Duodenal mucosa (tissue), 2 donors: ENCODE data around the gene INTS14.
A peak's percentile ranks its signal among the peaks of the same experiment; 100 is the strongest.

Source experiments
- H3K27ac ChIP-seq: one replicate; pipeline ENCODE4 v1.7.0; 2013; ENCODE audit warnings: low read depth, low read length
- H3K27me3 ChIP-seq, 2 donors: one replicate each; pipeline ENCODE4 v1.7.0; 2013; ENCODE audit warnings: low read length in 2 of 2, control low read depth in 1 of 2; ENCODE audit not compliant: insufficient read depth in 2 of 2, control insufficient read depth in 1 of 2
- H3K36me3 ChIP-seq, 2 donors: one replicate each; pipeline ENCODE4 v1.7.0; 2013; ENCODE audit warnings: low read length in 2 of 2, control low read depth in 1 of 2; ENCODE audit not compliant: insufficient read depth in 2 of 2, control insufficient read depth in 1 of 2
- H3K4me1 ChIP-seq, 2 donors: one replicate each; pipeline ENCODE4 v1.7.0; 2013; ENCODE audit warnings: low read length in 2 of 2, control low read depth in 1 of 2; ENCODE audit not compliant: insufficient read depth in 2 of 2, control insufficient read depth in 1 of 2
- H3K4me3 ChIP-seq, 2 donors: one replicate each; pipeline ENCODE4 v1.7.0; 2013; ENCODE audit warnings: low read length in 2 of 2, low read depth in 1 of 2
- H3K9ac ChIP-seq, 2 donors: one replicate each; pipeline ENCODE4 v1.7.0; 2013; ENCODE audit warnings: low read length in 2 of 2, low read depth in 1 of 2
- H3K9me3 ChIP-seq, 2 donors: one replicate each; pipeline ENCODE4 v1.7.0; 2013; ENCODE audit warnings: low read length in 2 of 2, control low read depth in 1 of 2; ENCODE audit not compliant: control insufficient read depth in 1 of 2

The INTS14 gene

DNA sequence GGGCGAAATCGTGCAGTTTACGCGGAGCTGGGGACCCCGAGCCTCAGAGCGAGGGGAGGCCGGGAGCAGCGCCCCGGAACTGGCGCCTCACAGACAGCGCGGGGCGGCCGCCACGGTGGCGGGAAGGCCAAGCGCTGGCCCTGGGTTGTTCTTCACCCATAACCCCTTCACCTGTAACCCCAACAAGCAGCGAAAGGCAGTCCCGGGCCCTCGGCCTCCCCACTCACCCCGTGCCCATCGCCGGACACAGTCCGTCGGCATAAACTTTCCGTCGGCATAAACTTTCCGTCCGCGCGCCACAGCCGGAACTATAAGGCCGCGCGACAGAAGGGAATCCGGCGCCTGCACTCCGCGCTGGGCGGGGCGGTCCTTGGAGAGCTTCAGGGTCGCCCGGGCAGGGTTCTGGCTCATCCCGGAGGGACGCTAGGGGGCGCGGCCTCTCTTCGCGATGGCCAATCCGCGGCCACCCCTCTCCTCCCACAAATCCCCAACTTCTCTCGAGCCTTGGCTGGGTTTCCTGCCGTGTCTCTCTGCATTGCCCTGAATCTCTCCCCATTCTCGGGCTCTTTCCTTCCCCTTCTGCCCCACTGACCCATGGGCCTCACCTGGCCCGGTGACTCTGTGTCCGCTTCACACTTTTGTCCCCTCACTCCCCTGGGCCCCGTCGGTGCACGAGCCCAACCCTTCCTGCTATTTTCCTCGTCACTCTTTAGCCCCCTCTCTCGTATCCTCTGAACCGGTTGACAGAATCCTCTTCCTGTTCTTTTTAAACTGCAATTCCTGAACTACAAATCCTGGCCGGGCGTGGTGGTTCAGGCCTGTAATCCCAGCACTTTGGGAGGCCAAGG lies at the start of gene INTS14:
Gene INTS14 (minus strand): TSS at position 261 of the 848 bp plus-strand sequence. CDS start 3,751 bp downstream, outside the sequence.
- H3K27me3 ChIP-seq: no peaks in the 10 kb centered on the region
- H3K27ac ChIP-seq: peak within 1 kb of the TSS; percentile 83
- peaks cover 20 to 24% of the 10 kb centered on the region in 2 donors for H3K4me1 ChIP-seq
- peaks cover 2 to 4% of the 10 kb centered on the region in 2 donors for H3K36me3 ChIP-seq
- no peaks in the 10 kb centered on the region for H3K9me3 ChIP-seq
- peak within 1 kb of the TSS; percentile 91 to 96 for H3K4me3 ChIP-seq
- peak within 1 kb of the TSS; percentile 92 to 100 for H3K9ac ChIP-seq

DNA sequence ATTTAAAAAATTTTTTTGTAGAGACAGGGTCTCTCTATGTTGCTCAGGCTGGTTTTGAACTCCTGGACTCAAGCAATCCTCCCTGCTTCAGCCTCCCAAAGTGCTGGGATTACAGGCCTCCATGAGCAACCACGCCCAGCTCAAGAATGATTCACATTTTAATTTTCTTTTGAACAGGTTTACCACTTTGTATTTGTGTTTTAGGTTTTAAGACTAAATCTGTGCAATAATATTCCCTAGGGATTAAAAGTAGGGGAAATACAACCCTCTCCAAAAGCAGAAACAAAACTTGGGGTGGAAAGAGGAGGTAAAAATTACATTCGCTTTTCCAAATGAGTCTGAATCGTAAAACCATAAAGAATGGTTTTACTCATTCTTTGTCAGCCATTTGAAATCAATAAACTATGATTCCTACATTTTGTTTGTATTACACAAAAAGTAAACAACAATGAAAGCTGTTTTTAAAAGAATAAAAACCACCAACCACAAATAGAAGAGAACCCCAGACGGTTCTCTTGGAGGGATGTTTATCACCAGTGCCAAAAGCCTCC lies 48.6 kb upstream of the INTS14 start:
- Histone ChIP-seq H3K4me1 (peaks cover 0 to under 1% of the 10 kb centered on the region in 2 donors), H3K9ac (no peak overlapping the region), H3K36me3 (peaks cover 0 to 18% of the 10 kb centered on the region in 2 donors), H3K4me3 (no peak overlapping the region), H3K27ac (no peak overlapping the region), H3K27me3 (no peaks in the 10 kb centered on the region), H3K9me3 (no peaks in the 10 kb centered on the region)

DNA sequence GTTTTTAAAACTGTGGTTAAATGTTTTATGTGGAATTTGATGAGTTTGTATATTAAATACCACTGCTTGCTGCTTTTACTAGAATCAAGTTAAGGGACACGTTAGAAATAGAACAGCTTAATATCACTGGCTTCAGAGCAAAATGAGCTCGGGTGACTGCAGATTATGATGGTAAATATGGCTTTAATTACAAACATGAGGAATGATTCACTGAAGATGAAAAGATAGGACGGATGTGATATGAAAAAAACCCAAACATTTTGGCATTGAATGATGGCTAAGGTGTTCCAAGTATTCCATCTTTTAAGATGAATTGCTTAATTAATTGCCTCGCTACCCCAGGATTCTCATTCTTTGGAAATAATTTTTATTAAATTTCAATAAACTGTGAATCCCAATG lies 44.5 kb upstream of the INTS14 start:
- H3K4me3 ChIP-seq: no peak overlapping the region
- H3K4me1 ChIP-seq: peaks cover 9 to 10% of the 10 kb centered on the region in 2 donors
- peaks cover 0 to 24% of the 10 kb centered on the region in 2 donors for H3K36me3 ChIP-seq
- H3K9ac ChIP-seq: no peak overlapping the region
- no peaks in the 10 kb centered on the region for H3K27me3 ChIP-seq
- no peaks in the 10 kb centered on the region for H3K9me3 ChIP-seq
- H3K27ac ChIP-seq: no peak overlapping the region

DNA sequence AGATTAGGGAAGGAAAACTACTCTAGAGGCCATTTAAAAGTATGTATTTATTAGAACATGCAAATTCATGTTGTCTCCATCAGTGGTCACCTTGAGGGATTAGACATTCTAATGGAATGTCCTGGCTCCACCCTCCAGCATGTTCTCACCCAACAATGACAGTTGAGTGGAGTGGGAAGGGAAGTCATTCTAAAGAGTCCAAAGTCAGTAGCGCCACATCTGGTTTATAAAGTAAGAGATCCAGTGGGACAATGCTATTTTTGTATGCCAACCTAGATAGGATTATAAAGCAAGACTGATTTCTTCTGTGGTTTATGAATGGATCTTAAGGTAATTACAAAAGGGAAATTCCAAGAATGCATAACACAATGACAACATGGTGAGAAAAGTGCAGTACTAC lies 44.1 kb upstream of the INTS14 start:
- H3K9ac ChIP-seq: no peak overlapping the region
- no peaks in the 10 kb centered on the region for H3K27me3 ChIP-seq
- no peaks in the 10 kb centered on the region for H3K9me3 ChIP-seq
- peaks cover 9 to 10% of the 10 kb centered on the region in 2 donors for H3K4me1 ChIP-seq
- H3K36me3 ChIP-seq: peaks cover 0 to 24% of the 10 kb centered on the region in 2 donors
- no peak overlapping the region for H3K27ac ChIP-seq
- no peak overlapping the region for H3K4me3 ChIP-seq

DNA sequence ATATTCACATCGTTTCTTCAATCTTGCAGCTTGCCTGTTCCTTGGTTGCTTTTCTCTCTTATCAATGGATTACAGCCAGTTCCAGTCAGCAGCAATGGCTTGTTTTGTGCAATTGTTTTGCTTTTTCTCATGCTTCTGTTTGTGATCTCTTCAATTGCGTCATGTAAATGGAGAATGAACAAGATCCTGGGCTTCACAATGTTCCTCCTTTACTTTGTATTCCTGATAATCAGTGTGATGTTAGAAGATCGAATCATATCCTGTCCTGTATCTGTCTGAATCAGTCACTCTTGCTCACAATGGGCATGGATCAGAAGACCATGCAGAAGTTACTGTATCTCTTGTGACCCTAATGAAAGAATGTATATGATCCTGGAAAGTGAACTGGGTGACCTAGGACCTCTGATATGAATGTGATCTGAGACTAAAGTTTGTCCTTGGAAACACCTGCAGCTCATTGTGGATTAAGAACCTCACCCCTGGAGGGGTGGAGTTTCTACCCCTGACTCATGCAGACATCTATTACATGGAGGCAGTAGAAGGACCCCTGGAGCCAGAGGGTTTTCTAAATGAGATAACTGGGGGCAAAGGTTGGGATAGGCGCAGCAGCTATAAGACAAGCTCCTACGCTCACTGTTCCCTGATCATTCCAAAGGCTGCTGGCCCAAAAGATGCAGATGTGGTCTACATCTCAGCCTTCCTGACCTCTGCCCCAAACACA lies 43.0 kb upstream of the INTS14 start:
- H3K27ac ChIP-seq: no peak overlapping the region
- H3K9me3 ChIP-seq: no peaks in the 10 kb centered on the region
- peaks cover 9 to 10% of the 10 kb centered on the region in 2 donors for H3K4me1 ChIP-seq
- H3K4me3 ChIP-seq: no peak overlapping the region
- H3K27me3 ChIP-seq: no peaks in the 10 kb centered on the region
- H3K9ac ChIP-seq: no peak overlapping the region
- peaks cover 0 to 24% of the 10 kb centered on the region in 2 donors for H3K36me3 ChIP-seq

DNA sequence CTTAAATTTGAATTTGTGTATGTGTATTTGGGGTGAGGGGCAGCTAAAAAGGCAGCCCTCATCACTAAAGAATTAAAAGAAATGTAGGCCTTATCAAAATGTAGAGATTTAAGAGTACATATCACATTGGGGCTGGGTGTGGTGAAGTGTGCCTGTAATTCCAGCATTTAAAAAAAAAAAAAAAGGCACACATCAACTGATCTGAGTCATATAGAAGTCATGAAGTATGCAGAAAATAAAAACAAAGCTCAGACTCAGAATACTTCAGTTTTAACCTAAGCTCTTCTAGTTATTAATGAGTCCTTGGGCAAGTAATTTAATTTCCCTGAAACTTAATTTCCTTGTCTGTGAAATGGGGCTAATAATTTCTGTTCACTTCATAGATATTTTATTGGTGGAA lies 42.4 kb upstream of the INTS14 start:
- Histone ChIP-seq H3K36me3 (peaks cover 0 to 24% of the 10 kb centered on the region in 2 donors), H3K9me3 (no peaks in the 10 kb centered on the region), H3K4me1 (peaks cover 9 to 10% of the 10 kb centered on the region in 2 donors), H3K27me3 (no peaks in the 10 kb centered on the region), H3K4me3 (no peak overlapping the region), H3K27ac (no peak overlapping the region), H3K9ac (no peak overlapping the region)

DNA sequence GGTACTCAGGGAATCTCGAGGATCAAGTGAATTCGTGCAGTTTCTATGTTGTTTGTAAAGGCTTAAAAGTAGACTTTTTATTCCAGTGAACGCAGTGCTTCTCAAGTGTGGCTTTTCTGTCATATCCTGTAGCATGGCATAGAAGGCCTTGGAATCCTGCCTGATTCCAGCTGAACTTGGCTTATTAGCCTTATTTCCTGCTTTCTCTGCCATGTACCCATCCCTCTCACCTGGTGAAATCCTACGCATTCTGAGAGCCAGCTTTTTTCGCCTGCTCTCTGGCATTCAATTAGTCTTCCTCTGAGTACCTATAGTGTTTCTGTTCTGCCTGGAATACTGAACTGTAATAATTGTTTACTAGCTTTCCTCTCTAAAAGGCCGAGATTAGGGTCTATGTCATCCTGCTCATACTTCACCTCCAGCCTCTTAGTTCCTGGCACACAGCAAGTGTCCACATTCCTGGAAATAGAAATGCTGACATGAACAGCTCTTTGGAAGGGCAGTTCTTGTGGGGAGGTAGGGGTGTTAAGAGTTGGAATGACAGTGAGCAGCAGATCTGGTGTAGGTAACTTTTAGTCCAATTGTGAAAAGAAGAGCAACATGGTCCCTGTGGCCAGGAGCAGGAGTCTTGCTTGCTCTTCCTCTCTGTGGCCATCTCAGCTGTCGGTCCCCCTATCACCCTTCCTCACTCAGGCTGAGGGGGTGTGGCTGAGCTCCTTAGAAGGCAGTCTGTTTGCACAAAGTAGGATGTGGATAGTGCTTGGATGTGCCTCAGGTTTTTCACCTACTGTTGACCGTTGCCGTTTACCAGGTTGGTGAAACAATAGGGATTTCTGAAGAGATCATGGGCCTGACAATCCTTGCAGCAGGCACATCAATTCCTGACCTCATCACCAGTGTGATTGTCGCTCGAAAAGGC lies 41.2 kb upstream of the INTS14 start:
- Histone ChIP-seq H3K4me1 (peaks cover 9 to 10% of the 10 kb centered on the region in 2 donors), H3K36me3 (peaks cover 0 to 24% of the 10 kb centered on the region in 2 donors), H3K27me3 (no peaks in the 10 kb centered on the region), H3K27ac (no peak overlapping the region), H3K9me3 (no peaks in the 10 kb centered on the region), H3K4me3 (no peak overlapping the region), H3K9ac (no peak overlapping the region)

DNA sequence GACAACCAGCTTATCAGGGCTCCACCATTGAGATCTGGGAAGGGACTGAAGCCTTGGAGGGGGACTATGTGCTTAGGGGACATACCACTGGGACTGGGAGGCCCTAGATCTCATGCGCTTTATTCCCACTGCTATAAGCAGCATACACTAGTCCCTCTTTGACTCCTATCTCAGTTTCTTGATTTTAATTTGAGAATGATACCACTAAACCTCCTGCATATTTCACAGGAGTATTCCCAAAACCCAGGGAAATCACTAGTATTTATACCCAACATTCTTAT lies 40.1 kb upstream of the INTS14 start:
- no peaks in the 10 kb centered on the region for H3K27me3 ChIP-seq
- no peak overlapping the region for H3K9ac ChIP-seq
- H3K27ac ChIP-seq: no peak overlapping the region
- H3K9me3 ChIP-seq: no peaks in the 10 kb centered on the region
- peaks cover 0 to 23% of the 10 kb centered on the region in 2 donors for H3K36me3 ChIP-seq
- no peak overlapping the region for H3K4me3 ChIP-seq
- H3K4me1 ChIP-seq: peaks cover 9 to 10% of the 10 kb centered on the region in 2 donors

DNA sequence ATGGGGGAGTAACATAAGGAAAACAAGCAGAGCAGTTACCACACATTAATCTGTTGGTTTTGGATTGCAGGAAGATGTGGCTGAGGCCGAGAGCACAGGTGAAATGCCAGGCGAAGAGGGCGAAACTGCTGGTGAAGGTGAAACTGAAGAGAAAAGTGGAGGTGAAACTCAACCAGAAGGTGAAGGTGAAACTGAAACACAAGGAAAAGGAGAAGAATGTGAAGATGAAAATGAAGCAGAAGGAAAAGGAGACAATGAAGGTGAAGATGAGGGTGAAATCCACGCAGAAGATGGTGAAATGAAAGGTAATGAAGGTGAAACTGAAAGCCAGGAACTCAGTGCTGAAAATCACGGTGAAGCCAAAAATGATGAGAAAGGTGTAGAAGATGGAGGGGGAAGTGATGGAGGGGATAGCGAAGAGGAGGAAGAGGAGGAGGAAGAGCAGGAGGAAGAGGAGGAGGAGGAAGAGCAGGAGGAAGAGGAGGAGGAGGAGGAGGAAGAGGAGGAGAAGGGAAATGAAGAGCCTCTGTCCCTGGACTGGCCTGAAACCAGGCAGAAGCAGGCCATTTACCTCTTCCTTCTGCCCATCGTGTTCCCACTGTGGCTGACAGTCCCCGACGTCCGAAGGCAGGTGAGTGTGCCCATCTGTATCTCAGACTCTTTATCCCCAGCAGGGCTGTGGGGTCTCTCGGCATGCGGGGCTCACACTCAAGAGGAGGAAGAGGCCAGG lies 39.5 kb upstream of the INTS14 start:
- Histone ChIP-seq H3K27me3 (no peaks in the 10 kb centered on the region), H3K4me3 (no peak overlapping the region), H3K9ac (no peak overlapping the region), H3K36me3 (peaks cover 0 to 18% of the 10 kb centered on the region in 2 donors), H3K9me3 (no peaks in the 10 kb centered on the region), H3K4me1 (peaks cover 9 to 10% of the 10 kb centered on the region in 2 donors), H3K27ac (no peak overlapping the region)
